ENCODE results near the gene BRME1. TPM values are rescaled to one million over a fixed set of nuclear protein-coding genes. Genes with fewer than 3 reads are reported as not detected.

The BRME1 gene
- total RNA-seq, 4 donors from 2014 or later, result 0.19 to 1.0 (median 0.56) TPM

DNA sequence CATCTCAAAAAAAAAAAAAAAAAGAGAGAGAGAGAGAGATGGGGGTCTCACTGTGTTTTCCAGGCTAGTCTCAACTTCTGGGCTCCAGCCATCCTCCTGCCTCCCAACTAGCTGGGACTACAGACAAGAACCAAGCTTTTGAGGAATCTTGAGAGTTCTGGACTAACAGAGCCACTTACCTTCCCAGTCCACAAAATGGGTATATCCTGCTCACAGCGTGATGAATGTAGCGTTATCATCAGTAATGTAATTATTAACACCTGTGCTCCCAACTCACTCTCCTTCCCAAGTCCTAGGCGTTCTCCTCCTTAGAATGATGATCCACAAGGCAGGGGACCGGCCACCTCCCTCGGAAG is 33.6 kb downstream of the BRME1 start:
- TF ChIP-seq CTCF (IDR thresholded peaks at IDR 0.05 in 4 of 5, conservative IDR thresholded peaks at IDR 0.05 in 1 of 5), result no peak
- TF ChIP-seq POLR2A (IDR thresholded peaks at IDR 0.05), result no peak
- in situ Hi-C loops (cut with MboI; ENCODE audit: low sequenced_read_pairs in 4 of 4) (loop anchor here (10.0 to 25.0 kb wide), 7 partner anchors 172 to 585 kb away; partner anchors contain the start of gene MISP3 (in 1 of the 4)), intact Hi-C loops (cut with DNase I; ENCODE audit: low total_unique reads) (no loop called here)
- peak overlapping the region in 2 of 4 donors; percentile 44 to 46 for H3K4me3 ChIP-seq
- ATAC-seq (no peak), DNase-seq (no peak)
- no peaks in the 10 kb centered on the region for H3K36me3 ChIP-seq
- no peak overlapping the region for H3K27ac ChIP-seq
- no peaks in the 10 kb centered on the region for H3K9me3 ChIP-seq
- H3K4me1 ChIP-seq, result no peaks in the 10 kb centered on the region
- H3K27me3 ChIP-seq, result peaks cover 0 to 12% (median 11%) of the 10 kb centered on the region in 3 donors

DNA sequence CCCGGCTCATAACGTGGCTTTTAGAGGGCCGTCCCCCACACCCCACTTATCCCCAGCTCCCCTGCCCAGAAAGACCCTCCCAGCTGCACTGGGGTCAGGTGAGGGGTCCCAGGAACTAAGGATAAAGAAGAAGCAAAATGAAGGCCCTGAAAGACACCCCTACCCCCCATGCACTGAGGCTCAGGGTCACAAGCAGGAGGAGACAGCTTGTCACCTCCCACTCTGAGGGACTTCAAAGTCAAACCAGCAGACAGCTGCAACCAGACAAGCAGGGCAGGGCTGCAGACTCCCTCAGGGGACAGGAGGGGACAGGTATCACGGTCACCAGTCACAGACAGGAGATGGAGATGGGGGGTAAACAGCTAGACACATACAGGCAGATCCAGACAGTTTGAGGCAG is 35.0 kb downstream of the BRME1 start:
- Histone ChIP-seq H3K4me1 (peaks cover 6% of the 10 kb centered on the region in 2 donors), H3K9me3 (no peaks in the 10 kb centered on the region), H3K27me3 (peaks cover 8 to 18% (median 15%) of the 10 kb centered on the region in 3 donors), H3K4me3 (no peak overlapping the region), H3K36me3 (no peaks in the 10 kb centered on the region), H3K27ac (no peak overlapping the region)
- intact Hi-C loops (cut with DNase I; ENCODE audit: low total_unique reads), result no loop called here
- TF ChIP-seq POLR2A (IDR thresholded peaks at IDR 0.05) (no peak), CTCF (IDR thresholded peaks at IDR 0.05 in 4 of 5, conservative IDR thresholded peaks at IDR 0.05 in 1 of 5) (no peak)
- no peak for DNase-seq
- ATAC-seq, result no peak
- in situ Hi-C loops (cut with MboI; ENCODE audit: low sequenced_read_pairs in 4 of 4), result loop anchor here (10.0 to 25.0 kb wide), 7 partner anchors 174 to 584 kb away; partner anchors contain the start of gene MISP3 (in 1 of the 4)

GRCh38 chr19:13869281-13869680 is 36.6 kb downstream of the BRME1 start:
- Histone ChIP-seq H3K27ac (no peak overlapping the region), H3K4me1 (peaks cover 6 to 7% of the 10 kb centered on the region in 2 donors), H3K4me3 (no peak overlapping the region), H3K36me3 (no peaks in the 10 kb centered on the region), H3K27me3 (peaks cover 9 to 20% (median 16%) of the 10 kb centered on the region in 3 donors), H3K9me3 (no peaks in the 10 kb centered on the region)
- in situ Hi-C loops (cut with MboI; ENCODE audit: low sequenced_read_pairs in 4 of 4), result loop anchor here (10.0 to 25.0 kb wide), 4 partner anchors 94 to 582 kb away; partner anchors contain the start of gene C19orf53 (in 1 of the 4)
- intact Hi-C loops (cut with DNase I; ENCODE audit: low total_unique reads), result no loop called here
- ATAC-seq (no peak), DNase-seq (no peak)
- TF ChIP-seq POLR2A (IDR thresholded peaks at IDR 0.05) (no peak), CTCF (IDR thresholded peaks at IDR 0.05 in 4 of 5, conservative IDR thresholded peaks at IDR 0.05 in 1 of 5) (no peak)

- no peak for DNase-seq
- Histone ChIP-seq H3K4me1 (peaks cover 6 to 7% of the 10 kb centered on the region in 2 donors), H3K9me3 (no peaks in the 10 kb centered on the region), H3K27me3 (peaks cover 9 to 16% (median 16%) of the 10 kb centered on the region in 3 donors), H3K4me3 (no peak overlapping the region), H3K27ac (no peak overlapping the region), H3K36me3 (no peaks in the 10 kb centered on the region)
- TF ChIP-seq POLR2A (IDR thresholded peaks at IDR 0.05) (no peak), CTCF (IDR thresholded peaks at IDR 0.05 in 4 of 5, conservative IDR thresholded peaks at IDR 0.05 in 1 of 5) (no peak)
- no peak for ATAC-seq
- intact Hi-C loops (cut with DNase I; ENCODE audit: low total_unique reads) (no loop called here), in situ Hi-C loops (cut with MboI; ENCODE audit: low sequenced_read_pairs in 4 of 4) (loop anchor here (10.0 to 25.0 kb wide), 4 partner anchors 94 to 581 kb away; partner anchors contain the start of gene C19orf53 (in 1 of the 4))
Observed at GRCh38 chr19:13868663-13869062, 37.3 kb downstream of the BRME1 start.
